Stromal cell of bone marrow (primary cell): ENCODE data around the gene C9orf50.
"Not testable (repeated sequence)": the region's sequence is repeated elsewhere in the genome, so short reads cannot be mapped to it uniquely, and the experiment has no call there.

Experiments
- DNase-seq: peaks from one replicate; pipeline ENCODE4 v3.0.0-alpha.2; 2012; ENCODE audit warnings: low read depth

Gene C9orf50

DNA sequence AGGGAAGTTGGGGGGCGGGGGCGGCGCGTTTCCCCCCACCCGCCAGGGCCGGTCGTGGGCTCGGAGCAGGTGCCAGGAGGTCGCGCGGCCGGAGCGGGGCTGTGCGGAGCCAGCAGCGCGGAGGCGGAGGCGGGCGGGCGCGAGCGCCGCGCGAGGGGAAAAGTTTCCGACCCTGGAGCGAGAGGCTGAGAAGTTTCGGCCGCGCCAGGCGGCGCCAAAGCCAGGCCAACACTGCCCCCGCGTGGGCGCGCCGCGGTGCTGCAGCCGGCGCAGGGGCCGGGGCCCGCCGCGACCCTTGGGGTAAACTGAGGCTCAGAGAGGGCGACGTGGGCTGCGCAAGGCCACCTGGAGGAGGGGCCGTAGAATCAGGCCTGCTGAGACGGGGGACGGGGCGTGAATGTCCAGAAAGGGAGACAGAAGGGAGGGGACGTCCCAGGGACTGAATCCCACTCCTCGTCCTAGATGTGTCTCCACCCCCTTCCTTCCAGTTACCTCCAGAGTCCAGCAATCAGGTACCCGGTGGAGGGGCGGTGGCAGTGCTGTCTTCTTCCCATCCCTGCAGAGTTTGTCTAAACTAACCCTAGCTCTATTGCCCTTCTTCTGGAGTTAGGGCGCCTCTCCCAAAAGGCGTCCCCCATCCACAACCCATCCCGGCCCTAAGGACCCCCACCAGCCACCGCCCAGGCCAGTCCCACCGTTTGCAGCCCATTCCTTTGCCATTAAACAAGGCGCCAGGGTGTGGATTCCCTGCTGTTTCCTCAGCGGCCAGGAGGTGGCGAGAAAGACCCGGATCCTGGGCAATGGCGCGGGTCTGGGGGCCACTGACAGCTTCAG, 10.2 kb downstream of the C9orf50 start:
- DNase-seq = no peak

DNA sequence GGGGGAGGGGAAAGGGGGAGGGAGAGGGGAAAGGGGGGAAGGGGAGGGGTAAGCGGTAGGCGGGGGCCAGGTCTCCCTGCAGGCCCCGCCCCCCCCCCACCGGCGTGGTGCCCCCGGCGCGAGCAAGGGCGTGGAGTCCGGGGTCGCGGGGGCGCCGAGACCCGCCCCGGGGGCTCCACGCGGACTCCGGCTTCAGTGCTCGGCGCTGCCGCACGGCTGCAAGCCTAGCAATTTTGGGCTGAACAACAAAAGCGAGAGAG, 10.8 kb downstream of the C9orf50 start:
- DNase-seq = no peak

DNA sequence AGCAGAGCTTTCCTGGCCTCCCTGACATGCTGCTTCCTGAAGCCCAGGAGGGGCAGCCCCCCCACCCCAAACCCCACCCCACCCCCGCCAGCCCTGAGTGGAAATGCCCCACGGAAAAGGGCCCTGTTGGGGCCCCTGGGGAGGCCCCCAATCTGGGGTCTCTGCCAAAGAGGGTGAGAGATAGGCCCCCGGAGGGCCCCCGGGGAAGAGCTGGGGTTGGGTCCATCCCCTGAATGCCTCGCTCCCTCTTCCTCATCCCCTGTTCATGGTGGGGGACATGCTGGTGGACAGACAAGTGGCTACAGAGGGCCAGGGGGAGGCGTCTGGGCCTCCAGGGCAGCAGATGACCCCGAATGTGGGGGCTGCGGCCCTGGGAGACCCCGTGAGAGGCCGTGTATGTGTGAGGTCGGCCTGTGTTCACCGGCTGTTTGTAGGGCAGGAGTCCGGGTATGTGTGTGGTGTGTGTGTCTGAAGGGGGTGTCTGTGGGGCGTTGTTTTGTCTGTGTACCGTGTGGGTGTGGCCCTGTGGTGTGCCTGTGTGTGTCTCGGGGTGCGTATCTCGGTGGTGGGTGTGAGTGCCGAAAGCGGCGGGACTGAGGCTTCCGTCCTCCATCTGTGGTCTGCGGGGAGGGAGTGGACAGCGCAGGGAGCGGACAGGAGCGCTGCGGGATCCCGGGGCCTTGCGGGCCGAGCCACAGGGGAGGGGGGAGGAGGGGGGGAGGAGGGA, 11.3 kb downstream of the C9orf50 start:
- no peak for DNase-seq

DNA sequence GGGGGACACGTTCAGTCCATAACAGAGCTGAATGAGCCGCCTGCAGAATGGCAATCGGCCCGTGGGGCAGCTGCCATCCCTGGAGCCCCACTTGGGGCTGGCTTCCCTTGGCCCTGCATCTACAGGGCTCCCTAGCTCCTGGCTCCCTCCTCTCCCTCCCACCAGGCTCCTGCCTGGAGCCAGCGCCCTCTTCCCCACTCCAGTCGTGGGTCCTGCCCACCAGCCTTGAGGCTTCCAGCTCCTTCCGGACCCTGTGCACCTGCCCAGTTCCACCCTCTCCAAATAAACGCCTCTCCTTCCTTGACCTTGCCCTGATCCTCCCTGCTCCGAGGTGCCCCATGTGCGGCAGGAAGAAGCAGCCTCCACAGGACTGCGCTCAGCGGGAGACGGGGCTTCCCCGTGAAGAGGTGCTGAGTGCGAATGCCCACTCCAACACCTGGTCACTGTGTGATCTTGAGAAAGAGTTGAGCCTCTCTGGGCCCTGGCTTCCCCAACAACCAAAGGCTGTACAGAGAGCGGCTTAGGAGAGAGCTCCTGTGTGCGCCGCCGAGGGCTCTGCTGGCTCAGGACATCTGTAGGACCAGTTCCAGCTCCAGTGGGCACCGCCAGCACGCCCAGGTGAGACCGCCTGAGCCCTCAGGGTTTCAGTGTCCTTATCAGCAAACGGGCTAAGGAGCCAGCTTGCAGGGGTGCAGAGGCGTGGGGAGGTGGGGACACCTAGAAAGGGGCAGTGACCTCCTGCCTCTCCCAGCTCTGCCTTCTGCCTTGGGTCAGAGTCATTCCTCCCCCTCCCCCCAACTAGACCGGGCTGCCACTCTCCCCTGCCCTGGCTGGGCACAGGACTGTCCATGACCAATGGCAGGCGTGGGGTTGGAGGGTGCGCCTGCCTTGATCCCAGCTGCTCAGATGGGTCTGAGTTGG, 12.1 kb downstream of the C9orf50 start:
- no peak for DNase-seq

DNA sequence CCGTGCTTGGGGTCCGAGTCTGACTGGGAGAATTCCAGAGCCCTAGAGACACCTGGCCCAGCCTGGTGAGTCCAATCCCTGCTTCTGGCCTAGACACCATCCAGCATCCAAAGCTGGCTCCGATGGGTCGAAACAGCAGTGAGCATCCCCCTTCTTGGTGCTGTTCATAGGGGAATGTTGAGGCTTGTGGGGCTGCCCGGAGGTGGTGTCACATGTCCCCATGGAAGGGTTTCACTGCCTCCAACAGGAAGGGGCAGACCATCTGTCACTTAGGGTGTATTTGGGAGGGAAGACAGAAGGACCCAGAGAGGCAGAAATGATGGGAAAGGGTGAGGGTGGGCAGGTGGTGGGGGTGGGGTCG, 13.9 kb downstream of the C9orf50 start:
- DNase-seq = no peak

DNA sequence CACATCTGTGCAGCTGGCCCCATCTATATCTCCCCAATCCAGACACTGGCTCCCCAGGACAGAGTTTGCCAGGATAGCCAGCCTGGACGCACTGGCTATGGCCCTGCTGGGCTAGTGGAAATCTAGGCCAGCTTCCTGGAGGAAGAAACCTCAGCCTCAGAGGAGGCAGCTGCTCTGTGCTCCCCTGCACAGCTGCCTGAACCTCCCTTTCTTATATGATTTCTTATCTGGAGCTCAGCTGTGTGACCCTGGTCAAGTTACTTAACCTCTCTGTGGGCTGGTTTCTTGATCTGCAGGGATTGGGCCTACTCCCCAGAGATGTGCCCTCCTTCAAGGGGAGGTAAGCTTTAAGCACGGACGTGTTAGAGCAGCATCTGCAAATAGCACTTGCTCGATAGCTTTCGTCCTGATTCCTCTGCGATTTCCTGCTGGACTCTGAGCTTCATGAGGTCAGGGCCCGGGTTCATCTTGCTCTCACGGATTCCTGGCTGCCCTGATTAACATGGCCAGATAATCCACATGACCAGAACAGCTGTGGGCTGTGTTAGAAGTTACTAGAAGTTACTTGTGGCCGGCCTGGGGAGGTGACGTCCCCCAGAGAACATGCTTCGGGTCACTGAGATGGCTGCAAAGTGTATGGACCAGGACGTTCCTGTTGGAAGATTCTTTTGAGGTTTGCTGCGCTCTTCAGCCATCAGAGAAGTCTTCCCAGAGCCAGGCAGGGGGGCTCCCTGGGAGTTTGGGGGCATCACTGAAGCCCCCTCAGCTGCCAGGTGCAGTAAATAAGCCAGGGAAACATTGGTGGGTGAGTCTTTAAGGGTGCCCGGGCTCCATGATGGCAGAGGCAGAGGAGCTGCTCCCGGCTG, 14.5 kb downstream of the C9orf50 start:
- no peak for DNase-seq

DNA sequence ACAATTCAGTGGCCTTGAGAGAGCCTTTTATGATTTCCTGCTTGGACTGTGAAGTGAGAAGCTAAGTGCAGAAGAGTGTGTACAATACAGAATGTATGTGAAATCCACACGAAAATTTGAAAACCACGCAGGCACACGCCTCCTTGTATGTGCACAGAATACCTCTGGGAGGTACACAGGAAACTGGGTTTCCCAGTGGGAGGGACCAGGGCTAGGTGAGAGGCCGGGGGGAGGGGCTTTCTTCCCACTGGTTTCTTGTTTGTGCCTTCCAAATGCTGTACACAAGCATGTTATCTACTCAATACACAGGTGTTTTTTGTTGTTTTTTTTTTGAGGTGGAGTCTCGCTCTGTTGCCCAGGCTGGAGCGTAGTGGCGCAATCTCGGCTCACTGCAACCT, 16.1 kb downstream of the C9orf50 start:
- no peak for DNase-seq

DNA sequence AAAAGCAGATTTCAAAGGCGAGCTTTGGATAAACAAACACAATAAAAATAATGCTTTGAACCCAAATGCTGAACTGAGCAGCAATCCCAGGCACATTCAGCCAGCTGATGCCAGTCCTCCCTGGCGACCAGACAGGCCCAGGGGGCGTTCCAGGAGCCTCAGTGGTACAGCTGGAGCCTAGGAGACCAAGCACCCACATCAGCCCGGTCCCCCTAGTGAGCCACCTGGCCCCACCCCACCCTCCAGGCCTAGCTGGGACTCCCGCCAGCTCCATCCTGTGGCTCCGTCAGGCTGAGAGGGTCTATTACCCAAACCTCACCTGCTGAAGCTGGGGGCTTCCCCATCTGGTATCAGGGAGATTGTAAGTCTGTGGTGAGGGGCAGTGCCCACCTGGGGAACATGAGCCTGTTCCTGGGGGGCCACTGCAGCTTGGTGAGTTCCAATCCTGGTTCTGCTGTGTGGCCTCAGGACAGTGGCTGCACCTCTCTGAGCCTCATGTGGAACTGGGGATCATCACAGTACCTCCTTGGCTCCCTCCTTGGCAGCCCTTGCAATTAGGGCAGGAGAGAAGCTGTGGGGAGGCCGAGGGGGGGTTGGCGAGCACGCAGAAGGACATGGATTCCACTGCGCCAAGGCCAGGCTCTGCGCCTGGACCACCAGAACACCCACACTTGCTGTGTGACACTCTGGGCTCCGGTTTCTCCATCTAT, 16.7 kb downstream of the C9orf50 start:
- no peak for DNase-seq

DNA sequence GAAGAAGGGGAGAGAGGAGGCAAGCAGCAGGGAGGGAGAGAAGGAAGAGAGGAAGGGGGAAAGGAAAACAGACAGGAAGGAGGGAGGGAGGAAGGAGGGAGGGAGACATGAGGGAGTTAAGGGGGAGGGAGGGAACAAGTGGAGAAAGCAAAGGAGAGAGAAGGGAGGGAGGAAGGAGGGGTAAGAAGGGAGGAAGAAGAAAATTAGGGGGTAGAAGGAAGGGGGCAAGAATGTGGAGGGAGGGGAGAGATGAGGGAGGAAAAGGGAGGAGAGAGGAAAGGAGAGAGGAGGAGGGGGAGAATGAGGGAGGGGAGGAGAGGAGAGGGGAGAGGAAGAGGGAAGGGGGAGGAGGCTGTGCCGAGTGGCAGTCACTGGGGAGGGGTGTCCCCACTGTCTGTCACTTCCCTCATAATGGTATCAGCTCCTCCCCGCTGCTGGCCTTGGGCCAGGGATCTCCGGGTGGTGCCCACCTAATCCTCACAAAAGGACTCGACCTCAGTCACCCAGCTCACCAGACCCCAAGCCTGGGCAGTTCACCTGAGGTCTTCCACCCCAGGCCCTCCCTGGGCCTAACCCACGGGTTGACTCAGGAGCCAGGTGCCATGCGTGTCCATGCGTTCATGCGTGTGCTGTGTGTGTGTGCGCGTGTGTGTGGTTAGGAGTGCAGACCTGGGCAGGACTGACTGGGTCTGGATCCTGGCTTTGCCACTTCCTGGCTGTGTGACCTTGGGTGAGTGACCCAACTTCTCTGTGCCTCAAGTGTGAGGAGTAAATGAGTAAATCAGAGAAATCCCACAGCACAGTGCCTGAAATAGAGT, 18.1 kb downstream of the C9orf50 start:
- DNase-seq = no peak

DNA sequence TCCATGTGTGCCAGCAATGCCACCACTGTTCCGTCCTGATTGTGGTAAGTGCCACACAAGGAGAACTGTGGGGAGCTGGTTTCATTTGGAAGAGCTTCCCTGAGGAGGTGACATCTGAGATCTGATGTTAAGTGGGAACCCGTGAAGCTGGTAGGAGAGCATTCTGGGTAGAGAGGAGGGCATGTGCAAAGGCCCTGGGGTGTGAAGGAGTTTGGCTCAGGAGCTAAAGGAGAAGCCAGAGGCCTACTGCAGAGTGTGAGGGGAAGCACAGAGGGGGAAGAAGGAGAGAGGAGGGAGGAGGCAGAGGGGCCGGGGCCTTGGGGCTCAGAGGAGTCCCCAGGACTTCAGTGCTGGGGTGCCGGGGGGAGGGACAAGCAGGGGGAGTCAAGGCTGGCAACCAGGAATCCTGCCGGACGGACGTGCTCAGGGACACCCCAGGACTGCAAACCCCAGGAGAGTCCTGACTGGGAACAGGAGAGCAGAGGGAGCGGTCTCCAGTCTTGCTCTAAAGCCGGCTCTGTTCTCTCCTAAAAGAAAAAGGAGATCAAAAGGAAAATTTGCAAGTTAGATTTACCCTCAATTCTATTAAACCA, 19.7 kb downstream of the C9orf50 start:
- no peak for DNase-seq

DNA sequence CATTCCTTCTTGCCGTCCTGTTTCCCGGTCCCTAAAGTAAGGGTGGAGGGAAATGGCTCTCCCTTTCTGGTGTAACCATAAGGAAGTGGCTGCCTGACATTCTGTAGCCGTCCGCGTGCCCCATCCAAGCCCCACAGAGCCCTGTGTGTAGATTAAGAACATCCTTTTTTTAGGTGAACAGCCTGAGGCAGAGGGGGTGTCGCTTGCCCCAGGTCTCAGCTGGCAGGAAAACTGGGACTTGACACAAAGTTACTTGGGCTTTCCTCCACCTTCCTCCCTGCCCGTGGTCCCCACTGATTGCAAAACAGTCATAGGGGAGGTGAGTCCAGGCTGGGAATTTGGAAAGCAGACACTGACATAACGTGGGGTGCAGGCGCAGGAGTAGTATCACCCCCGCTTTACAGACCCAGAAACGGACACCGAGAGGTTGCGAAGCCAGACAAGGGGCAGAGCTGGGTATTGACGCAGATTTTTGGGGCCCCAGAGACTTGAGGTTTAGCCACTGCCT, 22.8 kb downstream of the C9orf50 start:
- DNase-seq = no peak

DNA sequence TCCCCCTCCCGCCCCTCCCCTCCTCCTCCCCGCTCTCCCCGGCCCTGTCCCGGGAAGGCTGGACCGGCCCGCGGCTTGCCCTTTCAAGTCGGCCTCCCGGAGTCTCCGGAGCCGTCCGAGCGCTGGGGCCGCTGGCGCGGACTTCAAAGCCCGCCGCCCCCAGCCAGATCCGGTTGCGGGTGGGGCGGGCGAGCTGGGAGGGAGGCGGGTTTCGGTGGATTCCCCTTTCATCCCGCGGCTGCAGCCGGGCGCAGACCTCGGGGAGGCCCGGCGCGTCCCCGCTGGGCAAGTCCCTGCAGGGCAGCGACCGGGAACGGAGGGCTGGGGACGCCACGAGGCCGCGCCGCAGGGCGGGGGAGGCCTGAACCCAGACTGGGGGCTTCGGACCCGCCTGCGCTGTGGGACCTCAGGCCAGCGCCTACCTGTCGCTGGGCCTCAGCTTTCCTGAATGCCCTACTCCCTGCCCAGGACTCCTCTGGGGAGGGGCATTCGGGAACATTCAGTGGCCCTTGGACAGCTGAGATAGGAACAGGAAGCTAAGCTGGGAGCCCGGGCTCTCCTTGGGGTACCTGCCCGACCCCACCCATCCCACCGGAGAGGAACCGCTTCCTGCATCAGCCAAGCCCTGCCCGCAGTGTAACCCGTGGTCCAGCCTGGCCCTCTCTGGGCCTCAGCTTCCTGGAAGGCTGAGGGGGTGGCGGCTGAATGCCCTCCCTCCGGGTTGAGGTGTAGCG, 23.4 kb downstream of the C9orf50 start:
- DNase-seq = no peak

DNA sequence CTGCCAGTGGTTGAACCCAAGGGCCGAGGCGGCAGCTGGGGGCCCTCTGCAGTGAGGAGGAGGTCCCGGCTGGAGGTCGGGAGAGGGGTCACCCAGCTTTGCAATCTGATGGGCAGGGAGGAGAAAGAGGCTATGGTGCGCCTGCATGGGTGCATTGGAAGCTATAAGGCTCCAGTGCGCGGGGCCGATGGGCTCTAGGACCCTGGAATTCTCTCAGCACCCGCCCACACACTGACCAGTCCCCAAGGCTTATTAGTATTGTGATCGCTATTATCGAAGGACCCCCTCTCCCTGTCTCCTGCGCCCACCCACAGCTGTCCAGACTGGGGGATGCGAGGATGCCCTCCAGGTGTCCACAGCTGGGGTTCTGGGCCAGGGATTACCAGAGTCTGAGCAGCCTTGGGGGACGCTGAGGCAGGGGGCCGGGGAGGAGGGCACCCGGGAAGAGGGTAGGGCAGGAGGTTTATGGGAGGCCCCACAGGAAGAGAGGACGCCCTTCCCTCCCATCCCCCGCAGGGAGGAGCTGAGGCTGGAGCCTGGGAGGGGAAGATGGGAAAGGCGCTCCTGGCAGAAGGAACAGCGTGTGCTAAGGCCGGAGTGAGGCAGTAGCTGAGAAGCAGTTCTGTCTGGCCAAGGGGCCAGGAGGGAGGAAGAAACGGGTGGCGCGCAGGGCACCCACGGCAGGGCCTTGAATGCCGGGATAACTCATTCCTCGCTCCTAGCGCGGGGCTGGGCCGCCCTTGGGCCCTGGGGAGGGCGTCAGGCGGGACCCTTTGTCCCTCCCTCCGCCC, 24.2 kb downstream of the C9orf50 start:
- no peak for DNase-seq

DNA sequence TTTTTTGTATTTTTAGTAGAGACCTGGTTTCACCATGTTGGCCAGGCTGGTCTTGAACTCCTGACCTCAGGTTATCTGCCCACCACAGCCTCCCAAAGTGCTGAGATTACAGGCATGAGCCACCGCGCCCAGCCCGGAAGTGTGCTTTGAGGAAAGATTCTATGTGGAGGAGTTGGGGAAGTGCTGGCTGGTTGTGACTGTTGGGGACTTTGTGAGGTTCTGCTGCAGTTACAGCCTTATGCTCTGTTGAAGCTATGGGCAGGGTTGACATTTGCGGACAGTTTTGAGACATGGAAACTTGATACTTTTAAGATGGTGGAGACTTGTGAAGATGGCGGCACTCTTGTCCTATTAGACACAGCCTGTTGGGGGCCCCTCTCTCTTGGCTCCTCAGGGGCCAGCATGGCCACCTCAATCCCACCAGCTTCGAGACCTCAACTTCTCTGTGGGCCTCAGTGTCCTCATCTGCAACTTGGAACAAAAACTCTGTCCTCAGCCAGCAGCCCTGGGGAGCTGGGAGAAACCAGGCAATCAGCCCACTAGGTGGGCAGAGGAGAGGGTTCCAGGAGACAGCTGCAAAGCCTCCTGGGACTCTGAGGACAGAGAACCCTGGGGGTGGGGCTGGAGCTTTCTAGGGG, 24.9 kb downstream of the C9orf50 start:
- no peak for DNase-seq

DNA sequence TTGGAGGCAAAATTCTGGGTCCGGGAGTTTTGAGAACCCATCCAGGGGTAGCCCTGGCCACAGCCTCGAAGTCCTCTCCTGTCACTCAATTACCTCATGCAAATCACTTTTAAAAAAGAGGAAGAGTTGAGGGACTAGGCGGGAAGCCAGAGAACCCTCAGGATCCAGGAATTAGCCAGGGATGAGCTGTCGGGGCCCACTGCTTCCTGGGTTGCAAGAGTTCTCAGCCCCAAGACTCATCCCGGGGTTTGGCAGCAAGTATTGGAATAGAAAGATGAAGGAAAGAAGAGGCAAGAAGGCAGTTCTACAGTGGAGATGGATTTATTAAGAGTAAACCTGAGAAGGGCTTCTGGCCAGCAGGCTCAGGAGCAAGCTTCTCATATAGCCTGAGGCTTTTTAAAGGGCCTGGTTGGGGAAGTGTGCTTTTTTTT, 25.6 kb downstream of the C9orf50 start:
- DNase-seq = no peak

DNA sequence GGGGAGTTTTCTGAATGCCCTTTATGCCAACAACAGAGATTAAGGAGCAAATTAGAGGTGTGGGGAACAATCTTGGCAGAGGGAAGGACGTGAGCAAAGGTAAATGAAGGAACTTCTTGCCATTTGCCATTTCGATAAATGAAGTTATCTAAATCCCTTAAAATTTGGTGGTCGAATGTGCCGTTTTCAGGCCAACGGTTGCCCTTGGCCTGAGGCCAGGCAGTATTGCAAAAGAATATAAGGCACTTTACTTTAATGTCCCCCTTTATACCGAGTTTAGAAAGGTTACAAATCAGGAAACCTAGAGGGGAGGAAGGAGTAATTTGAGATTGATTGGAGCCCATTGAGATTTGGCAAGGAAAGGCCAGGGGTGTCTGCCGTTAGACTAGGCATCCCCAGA, 26.3 kb downstream of the C9orf50 start:
- DNase-seq = no peak

DNA sequence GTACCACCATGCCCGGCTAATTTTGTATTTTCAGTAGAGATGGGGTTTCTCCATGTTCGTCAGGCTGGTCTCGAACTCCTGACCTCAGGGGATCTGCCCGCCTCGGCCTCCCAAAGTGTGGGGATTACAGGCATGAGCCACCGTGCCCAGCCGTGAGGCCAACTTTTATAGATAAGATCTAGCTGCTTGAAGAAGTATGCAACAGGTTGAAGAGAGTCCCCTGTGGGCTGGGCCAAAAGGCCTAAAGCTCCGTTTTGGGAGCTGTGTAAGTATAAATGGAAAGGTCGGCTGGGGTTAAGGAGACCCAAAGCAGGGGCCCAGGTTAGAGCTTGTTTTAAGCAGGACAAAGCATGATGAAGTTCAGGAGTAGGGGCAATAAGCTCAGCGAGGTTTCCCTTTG, 28.1 kb downstream of the C9orf50 start:
- DNase-seq = not testable (repeated sequence)

DNA sequence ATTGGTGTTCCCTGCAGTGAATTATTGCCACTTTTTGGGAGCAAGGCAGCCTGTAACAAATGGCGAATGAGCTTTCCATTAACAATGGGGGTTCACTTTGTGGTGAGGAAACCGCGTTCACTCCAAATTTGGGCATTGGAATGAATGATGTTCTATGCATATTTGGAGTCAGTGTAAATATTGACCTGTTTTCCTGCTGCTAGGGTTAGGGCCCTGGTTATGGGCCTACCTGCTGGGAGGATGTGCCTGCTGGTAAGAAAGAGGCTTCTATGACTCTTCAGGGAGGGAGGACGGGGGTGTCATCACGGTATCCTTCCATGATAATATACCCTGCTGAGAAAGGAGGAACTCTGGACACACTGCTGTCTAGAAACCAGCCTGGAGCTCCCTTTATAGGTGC, 29.0 kb downstream of the C9orf50 start:
- DNase-seq = no peak
